ENCODE results near the gene NUDT21.

DNA sequence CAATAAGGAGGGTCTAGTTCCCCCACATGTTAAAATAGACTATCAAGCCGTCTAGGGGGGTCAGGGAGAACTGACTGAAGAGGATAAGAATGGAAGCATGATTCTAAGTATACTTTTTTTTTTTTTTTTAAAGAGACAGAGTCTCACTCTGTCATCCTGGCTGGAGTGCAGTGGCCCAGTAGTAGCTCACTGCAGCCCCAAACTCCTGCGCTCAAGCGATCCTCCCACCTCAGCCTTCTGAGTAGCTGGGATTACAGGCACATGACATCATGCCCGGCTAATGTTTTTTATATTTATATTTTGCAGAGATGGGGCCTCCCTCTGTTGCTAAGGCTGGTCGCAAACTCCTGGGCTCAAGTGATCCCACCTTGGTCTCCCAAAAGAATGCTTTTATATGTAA is 40.0 kb downstream of the NUDT21 start:
- TF ChIP-seq REST (IDR thresholded peaks at IDR 0.05; ENCODE audit: insufficient read depth in 1 of 2, low read depth in 2 of 2, low read length in 1 of 2) (no peak), CTCF (IDR thresholded peaks at IDR 0.05) (no peak)
